ENCODE data around the gene TIMD4.

TIMD4 gene

DNA sequence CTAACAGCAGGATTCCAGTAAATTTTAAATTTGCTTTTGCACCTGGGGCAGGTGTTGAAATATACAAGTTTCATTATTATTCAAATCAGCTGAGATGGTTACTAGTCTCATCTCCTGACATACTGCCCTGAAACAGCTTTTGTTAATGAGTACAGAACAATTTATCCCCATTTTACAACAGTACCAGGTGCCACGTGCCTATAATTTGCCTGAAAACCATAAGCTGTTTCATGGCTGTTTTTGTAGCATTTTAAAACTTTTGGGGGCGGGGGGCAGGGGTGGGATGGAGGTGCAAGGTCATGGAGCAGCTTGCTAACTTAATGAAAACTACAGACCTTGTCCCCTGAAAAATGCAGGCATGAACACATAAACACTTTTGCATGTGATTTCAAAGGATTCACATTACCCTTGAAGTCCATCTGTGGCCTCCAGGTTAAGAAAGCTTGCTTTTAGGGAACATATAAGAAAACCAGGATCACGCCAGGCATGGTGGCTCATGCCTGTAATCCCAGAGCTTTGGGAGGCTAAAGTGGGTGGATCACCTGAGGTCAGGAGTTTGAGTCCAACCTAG is 42.1 kb downstream of the TIMD4 start:
- no peak for DNase-seq

DNA sequence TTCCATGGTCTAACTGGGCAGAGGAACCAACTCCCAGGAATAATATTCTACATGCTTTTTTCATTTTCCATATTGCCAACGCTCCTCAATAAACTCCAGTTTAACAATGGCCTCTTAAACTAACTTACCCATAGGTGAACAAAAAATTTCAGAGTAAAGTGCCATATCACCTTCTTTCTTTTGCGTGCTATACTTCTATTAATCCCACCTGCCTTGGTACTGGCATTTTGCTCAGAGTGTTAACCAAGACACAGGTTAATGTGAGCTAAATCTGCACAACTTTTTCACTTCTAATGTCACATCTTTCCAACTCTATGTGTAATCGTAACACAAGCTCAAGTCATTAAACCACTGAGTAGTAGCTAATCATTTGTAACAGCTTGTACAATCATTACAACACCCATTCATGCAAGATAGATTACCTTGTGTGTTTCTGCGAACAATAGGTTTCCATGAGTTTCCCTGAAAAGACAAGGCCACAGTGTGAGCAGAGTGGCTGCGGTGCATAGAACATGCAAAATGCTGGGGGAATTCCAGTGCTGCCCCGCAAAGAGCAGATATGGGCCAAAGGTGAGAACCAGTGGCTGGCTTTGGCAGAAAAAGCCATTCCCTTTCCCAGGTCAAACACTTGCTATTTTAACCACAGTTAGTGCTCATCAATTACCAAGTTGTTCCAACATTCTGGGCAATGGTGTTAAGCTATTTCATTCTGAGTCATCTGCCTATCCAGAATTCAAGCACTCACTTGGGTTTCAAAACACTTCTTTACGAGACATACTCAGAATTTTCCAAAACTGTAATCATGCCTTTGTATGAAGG is 42.8 kb downstream of the TIMD4 start:
- no peak for DNase-seq

DNA sequence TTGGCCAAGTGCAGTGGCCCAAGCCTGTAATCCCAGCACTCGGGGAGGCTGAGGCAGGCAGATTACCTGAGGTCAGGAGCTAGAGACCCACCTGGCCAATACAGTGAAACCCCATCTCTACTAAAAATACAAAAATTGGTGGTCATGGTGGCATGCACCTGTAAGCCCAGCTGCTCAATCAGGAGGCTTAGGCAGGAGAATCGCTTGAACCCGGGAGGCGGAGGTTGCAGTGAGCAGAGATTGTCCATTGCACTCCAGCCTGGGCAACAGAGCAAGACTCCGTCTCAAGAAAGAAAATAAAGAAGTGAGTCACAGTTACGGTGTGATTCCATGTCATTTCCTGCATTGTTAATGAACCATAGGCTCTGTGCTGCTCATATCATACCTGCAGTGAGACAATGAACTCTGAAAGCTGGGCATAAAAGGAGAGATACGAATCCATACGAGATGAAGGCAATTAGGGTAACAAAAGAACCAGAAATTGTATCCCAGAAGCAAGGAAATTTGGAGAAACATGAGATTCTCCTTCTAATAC is 44.6 kb downstream of the TIMD4 start:
- DNase-seq, result no peak

DNA sequence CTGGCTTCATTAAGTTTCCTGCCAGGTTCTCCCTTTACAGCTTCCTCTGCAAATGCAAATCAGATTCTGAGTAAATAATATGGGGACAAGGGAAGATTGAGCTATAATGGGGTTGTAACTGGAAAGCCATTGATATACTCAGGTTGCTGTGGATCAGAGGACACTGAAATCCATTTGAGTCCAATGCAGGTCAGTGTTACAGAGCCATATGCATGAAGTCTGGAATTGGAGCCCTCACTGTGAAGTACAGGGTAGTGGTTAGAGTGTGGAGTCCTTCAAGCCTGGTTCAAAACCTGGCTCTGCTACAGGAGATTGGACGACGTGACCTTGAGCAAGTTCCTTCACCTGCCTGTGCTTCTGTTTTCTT is 48.7 kb downstream of the TIMD4 start:
- DNase-seq, result no peak

DNA sequence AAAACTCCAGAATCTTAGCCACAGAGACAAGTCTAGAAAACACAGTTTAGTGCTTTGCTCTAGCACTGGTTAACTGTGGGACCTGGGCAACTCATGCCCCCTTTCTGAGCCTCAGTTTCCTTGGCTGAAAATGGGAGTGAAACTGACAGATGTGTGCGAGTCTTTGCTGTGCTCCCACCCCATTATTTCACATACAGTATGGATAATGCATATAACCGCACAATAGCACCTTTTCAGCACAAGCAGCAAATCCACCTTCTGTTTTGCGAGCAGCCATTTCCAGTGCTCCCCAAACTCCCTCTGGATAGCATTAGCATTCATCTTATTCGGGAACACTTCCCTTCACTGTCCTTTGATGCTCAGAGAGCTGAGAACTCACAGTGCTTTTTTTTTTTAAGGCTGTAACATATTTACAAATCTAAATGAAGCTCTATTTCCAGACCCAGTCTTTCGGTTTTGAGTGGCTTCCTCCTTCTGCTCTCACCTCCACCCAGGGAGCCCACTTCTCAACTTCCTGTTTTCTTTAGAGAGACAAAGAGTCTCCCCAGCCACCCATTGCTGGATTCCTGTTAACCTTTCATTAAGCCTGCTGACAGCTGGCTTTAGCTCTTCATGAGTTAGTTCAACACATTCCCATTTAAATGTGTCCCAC is 49.2 kb downstream of the TIMD4 start:
- peak; percentile 97 for DNase-seq

DNA sequence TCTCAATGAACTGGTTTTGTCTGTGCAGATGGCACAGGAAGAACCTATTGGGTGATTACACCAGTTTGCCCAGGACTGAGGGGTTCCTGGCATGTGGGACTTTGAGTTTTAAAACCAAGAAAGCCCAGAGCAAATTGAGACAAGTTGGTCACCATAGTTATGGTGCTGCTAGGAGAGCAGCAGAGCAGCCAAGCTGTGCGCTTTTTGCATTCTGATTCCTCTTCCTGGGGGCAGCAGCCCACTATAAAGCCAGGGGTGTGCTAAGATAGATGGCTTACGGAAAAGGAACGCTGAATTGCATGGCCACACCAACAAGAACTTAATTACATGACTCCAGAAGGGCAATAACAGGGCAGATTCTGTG is 49.7 kb downstream of the TIMD4 start:
- no peak for DNase-seq

DNA sequence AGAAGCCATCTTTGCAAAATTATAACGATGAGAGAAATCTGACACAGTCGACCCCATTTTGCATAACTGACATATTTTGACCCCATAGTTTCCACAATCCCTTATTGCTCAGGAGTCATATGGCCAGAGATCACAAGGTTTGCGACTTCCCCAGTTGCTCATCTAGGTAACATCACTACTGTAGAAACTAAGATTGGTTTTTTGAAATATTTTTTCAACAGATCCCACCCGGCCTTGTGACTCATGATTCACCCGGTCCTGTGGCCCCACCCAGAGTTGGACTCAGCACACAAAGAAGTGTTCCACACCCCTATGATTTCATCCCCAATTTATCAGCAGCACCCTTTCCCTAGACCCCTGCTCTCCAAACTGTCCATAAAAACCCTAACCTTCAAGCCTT is 50.2 kb downstream of the TIMD4 start:
- no peak for DNase-seq

DNA sequence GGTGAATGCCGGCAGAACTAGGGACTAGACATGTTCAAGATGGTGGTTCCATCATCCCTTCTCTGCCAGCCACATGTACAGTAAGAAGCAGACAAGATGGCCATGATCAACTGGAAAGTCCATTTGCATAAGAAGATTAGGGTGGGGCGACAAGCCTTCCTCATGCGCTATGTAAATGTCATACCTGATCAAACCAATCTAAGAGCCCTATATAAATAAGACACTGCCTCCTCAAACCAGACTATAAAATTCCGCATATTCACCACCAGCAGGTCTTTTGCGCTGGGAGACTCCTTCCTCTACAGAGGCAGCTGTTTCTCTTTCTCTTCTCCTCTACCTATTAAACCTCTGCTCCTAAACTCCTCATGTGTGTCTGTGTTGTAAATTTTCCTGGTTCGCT is 53.8 kb downstream of the TIMD4 start:
- DNase-seq, result no peak

DNA sequence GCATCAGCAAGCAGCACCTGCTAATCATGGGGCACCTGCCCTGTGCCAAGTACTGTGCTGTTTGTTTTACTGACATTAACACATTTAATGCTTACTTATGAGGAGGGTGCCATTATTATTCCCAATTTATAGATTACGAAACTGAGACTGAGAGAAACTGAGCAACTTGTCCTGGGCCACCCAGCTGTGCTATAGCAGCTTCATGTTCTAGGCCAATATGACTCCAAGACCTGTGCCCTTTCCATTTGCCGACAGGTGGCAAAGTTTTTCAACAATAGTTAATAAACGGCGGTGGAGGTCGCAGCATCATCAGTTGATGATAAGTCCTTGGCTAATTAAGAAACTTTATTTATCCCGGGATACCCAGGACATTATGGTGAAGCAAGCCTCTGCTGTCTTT is 55.4 kb downstream of the TIMD4 start:
- DNase-seq, result no peak

DNA sequence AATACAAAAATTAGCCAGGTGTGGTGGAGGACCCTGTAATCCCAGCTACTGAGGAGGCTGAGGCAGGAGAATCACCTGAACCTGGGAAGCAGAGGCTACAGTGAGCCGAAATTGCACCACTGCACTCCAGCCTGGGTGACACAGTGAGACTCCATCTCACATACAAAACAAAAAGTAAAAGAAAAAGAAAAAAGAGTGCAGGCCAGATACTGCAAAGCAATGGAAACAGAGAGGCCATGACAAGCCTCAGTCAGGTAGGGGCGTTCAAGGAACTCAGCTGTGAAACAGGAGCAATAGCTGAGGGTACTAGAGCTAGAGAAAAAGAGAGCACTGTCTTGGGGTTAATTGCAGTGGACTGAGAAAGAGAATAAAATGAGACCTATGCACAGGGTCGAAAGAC is 56.2 kb downstream of the TIMD4 start:
- no peak for DNase-seq

DNA sequence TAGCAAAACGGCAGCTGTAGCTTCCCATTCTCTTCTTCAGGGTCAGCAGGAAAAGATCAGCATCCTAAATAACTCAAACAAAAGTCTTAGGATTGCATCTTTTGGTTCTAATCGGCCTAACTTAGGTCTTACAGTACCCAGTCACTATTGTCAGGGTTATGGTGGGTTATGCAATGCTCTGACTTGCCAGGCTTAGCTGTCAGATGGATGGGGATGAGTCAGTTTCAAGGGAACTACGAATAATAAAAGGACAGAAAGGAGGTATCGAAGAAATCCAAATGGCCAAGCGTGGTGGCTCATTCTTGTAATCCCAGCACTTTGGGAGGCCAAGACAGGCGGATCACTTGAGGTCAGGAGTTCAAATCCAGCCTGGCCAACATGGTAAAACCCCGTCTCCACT is 66.5 kb downstream of the TIMD4 start:
- DNase-seq, result no peak

DNA sequence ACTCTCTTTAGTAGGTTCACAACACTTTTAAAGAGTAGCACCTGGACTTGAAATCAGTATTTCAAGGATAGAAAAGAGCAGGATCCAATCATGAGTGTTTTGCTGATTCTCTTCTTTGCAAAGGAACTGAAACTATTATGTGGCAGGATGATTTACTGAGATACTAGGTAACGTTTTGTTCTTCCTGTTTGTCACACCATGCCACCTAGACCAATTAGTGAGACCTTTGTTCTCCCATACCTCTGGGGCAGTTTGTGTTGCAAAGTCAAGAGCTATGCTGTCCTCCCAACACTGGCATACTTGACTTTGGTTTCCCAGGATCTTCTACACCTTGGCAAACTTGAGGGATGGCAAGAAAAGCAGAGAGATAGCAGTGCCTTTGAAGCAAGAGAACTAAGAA is 69.5 kb downstream of the TIMD4 start:
- no peak for DNase-seq

DNA sequence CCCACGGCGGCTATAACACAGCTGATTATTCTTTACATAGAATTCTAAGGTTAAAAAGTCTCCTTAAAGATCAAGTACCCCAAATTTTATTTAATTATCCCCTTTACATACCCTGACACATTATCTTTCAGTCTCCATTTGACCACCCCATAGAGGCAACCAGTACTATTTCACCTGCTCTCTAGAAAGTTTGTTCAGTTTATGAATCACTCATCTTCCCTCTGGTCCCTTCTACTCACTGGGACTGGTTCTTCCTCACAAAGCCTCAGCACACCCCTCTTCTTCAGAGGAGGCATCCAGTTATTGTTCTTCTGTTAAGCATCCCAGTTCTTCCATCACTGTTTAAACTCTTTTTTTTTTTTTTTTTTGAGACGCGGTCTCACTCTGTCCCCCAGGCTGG is 70.2 kb downstream of the TIMD4 start:
- no peak for DNase-seq

DNA sequence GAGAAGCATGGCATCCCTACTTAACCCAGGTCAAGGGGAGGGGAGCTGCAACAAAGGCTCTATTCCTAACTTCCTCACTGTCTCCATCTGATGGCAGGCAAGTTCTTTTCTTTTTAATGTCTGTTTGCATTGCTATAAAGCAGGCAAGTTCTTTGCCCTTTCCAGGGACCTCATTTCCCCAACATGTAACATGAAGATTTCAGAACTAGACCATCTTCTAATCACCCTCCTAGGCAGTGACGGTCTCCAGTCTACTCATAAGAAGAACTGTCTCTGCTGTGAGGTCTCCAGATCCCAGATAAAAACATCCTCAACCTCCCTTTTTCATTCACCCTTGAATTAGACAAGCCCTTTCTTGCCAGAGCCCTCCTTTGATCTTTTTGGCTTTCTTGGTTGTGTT is 70.8 kb downstream of the TIMD4 start:
- no peak for DNase-seq

DNA sequence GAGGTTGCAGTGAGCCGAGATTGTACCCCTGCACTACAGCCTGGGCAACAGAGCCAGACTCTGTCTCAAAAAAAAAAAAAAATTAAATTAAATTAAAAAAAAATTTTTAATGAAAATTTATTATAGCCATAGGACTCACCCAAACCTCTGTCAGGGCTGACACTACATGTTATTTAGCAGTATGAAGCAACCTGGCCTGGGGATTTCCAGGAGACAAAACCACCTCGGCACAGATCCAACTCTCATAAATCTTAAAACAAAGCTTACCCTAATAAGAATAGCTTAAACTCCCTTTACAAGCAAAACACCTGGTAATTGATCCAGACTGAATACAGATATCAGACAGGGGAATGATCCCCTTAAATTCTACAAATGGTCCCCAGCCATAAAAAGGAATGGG is 74.5 kb downstream of the TIMD4 start:
- DNase-seq, result peak; percentile 69

DNA sequence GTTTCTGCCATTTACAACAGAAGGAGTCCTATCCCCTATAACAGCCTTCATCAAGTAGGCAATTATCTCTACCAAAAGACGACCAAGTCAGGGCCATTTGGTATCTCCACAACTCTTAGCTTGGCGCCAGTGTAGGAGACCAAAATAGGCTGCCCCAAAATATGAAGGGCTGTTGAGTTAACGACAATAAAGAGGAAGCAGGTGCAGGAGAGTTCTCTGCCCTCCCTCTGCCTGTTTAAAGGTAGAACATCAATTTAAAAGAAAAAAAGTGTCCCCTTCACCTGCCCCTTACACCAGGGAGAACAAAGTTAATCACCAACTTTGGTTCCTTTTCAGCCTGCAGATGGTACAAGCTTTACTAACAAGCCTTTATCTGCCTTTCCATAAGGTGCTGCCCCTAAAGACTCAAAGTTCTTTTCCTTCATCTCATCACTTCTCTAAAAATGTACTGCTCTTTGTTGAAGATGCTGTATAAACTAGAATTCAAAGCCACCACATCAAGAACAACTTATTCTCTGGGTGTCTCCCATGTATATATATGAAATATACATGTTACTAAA is 79.6 kb downstream of the TIMD4 start:
- peak; percentile 2 for DNase-seq

DNA sequence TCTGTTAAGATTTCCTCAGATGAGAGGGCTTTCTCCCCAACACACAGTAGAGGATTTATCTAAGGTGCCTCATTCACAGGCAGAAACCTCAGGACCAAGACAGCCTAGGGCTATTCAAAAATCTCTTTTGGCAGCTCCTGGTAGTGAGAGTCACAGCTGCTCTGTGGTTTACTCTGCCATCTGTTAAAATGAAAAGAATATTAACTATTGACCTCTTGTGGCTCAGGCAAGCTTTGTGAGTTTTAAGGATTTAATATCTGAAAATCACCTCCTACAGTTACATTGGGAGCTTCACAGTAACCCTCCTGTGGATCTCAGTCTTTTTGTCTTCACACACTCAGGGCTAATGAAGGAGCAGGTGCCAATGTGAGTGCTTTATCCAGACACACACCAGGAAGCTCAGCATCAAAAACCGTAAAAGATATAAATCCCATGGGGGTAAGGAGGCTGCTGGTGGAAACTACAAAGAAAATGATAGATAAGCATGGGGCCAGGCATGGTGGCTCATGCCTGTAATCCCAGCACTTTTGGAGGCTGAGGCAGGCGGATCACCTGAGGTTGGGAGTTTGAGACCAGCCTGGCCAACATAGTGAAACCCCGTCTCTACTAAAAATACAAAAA is 83.3 kb downstream of the TIMD4 start:
- peak; percentile 73 for DNase-seq

DNA sequence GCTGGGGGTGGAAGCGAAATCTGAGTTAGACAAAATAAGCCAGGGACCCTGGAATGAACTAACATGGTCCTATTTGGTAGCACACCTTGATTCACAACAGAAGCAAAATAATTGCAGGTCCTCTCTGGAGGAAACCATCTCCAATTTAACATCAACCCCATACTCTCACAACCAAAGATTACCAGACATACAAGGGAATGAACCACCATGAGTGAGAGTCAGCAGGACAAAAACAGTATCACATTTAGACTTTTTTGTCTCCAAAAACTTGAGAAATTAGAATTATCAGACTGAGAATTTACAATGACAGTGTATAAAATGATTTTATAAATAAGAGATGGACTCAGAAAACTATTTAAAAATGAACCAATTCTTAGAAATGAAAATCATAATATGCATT is 91.8 kb downstream of the TIMD4 start:
- no peak for DNase-seq

DNA sequence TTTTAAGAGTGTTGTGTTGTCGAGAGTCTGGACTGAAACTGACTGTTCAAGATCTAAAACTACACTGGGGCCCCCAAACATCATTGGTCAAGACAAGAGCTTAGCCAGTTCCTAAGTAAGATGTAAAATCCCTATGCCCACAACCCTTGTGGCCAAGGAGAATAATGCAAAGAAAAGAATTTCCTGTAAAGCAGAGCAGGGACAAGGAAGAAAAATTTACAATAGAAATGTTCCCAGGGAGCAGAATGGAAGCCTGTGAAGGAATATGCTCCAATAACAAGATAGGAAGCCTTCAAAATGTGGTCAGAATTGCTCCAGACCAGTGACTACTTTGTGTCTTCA is 92.6 kb downstream of the TIMD4 start:
- DNase-seq, result no peak
